ENCODE data around the gene RRH.

The RRH gene

DNA sequence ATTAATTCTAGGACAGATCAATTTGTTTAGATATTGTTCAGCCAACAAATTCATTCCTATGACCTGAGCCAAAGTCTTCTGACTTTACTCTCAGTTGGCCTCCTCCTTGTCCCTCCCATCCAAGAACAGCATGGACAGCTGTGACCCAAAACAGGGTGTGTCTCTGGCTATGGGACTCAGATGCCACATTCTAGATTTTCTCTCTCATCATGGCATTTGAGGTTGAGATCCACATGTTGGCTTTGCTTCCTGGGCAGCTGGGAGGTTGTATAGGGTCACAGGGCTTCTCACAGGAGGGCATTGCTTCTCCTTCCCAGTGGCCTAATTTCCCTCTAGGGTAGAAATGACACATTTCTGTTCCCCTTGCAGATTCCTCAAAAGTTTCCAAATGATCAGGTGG lies 62.3 kb downstream of the RRH start:
- no peak for DNase-seq
